Measurements from ENCODE around the gene MMAA. TPM values are rescaled to one million over a fixed set of nuclear protein-coding genes. Genes with fewer than 3 reads are reported as not detected.
A peak's percentile ranks its signal among the peaks of the same experiment; 100 is the strongest.
"Not testable (repeated sequence)": the region's sequence is repeated elsewhere in the genome, so short reads cannot be mapped to it uniquely, and the experiment has no call there.

MMAA gene
- total RNA-seq, result 10 to 100 TPM; 14.3 to 15.7 TPM

- Mint-ChIP-seq H3K4me3 (peak within 1 kb of the TSS; percentile 91), H3K36me3 (peaks cover 13% of the 10 kb centered on the region), H3K27me3 (peaks cover 0 to 3% of the 10 kb centered on the region in 2 donors), H3K9me3 (peaks cover 8% of the 10 kb centered on the region), H3K27ac (peak within 1 kb of the TSS; percentile 88 to 98), H3K4me1 (ENCODE audit: low read depth in 2 of 2) (peaks cover 36 to 47% of the 10 kb centered on the region in 2 donors)
- ATAC-seq, result peak; percentile 96 to 99
- peak; percentile 98 for DNase-seq (ENCODE audit: low spot score)
These were observed at the start of gene MMAA for GRCh38 chr4:145618932-145619638. MMAA (plus strand) TSS chr4:145619385; CDS start chr4:145639140, 19,755 bp downstream.

GRCh38 chr4:145574546-145574945, 44.6 kb upstream of the MMAA start:
- not testable (repeated sequence) for H3K4me1 Mint-ChIP-seq (ENCODE audit: low read depth in 2 of 2); H3K27ac Mint-ChIP-seq; DNase-seq (ENCODE audit: low spot score); H3K36me3 Mint-ChIP-seq; H3K4me3 Mint-ChIP-seq; ATAC-seq
- peaks cover 11% of the 10 kb centered on the region for H3K9me3 Mint-ChIP-seq
- H3K27me3 Mint-ChIP-seq, result peaks cover 31 to 47% of the 10 kb centered on the region in 2 donors

GRCh38 chr4:145580906-145581305, 38.3 kb upstream of the MMAA start:
- H3K4me3 Mint-ChIP-seq, result no peak overlapping the region
- no peak for DNase-seq (ENCODE audit: low spot score)
- peaks cover 4% of the 10 kb centered on the region for H3K36me3 Mint-ChIP-seq
- no peak for ATAC-seq
- peaks cover 11% of the 10 kb centered on the region for H3K9me3 Mint-ChIP-seq
- H3K4me1 Mint-ChIP-seq (ENCODE audit: low read depth in 2 of 2), result no peaks in the 10 kb centered on the region
- no peak overlapping the region for H3K27ac Mint-ChIP-seq
- H3K27me3 Mint-ChIP-seq, result peaks cover 23 to 26% of the 10 kb centered on the region in 2 donors

- peaks cover 19 to 25% of the 10 kb centered on the region in 2 donors for H3K27me3 Mint-ChIP-seq
- H3K27ac Mint-ChIP-seq, result no peak overlapping the region
- H3K4me1 Mint-ChIP-seq (ENCODE audit: low read depth in 2 of 2), result no peaks in the 10 kb centered on the region
- DNase-seq (ENCODE audit: low spot score), result no peak
- H3K9me3 Mint-ChIP-seq, result peaks cover 8% of the 10 kb centered on the region
- no peak for ATAC-seq
- H3K4me3 Mint-ChIP-seq, result no peak overlapping the region
- H3K36me3 Mint-ChIP-seq, result no peaks in the 10 kb centered on the region
These were observed 35.8 kb upstream of the MMAA start for GRCh38 chr4:145583191-145584055.

- peaks cover 13 to 28% of the 10 kb centered on the region in 2 donors for H3K27me3 Mint-ChIP-seq
- H3K4me3 Mint-ChIP-seq, result no peak overlapping the region
- H3K9me3 Mint-ChIP-seq, result no peaks in the 10 kb centered on the region
- no peak overlapping the region for H3K27ac Mint-ChIP-seq
- no peak for DNase-seq (ENCODE audit: low spot score)
- no peaks in the 10 kb centered on the region for H3K4me1 Mint-ChIP-seq (ENCODE audit: low read depth in 2 of 2)
- H3K36me3 Mint-ChIP-seq, result no peaks in the 10 kb centered on the region
- no peak for ATAC-seq
These were observed 32.0 kb upstream of the MMAA start for GRCh38 chr4:145587088-145587754.

GRCh38 chr4:145589381-145589780, 29.8 kb upstream of the MMAA start:
- not testable (repeated sequence) for H3K36me3 Mint-ChIP-seq

GRCh38 chr4:145589916-145590702, 29.1 kb upstream of the MMAA start:
- no peak overlapping the region for H3K27ac Mint-ChIP-seq
- no peaks in the 10 kb centered on the region for H3K9me3 Mint-ChIP-seq
- no peaks in the 10 kb centered on the region for H3K4me1 Mint-ChIP-seq (ENCODE audit: low read depth in 2 of 2)
- DNase-seq (ENCODE audit: low spot score), result no peak
- H3K36me3 Mint-ChIP-seq, result no peaks in the 10 kb centered on the region
- no peak overlapping the region for H3K4me3 Mint-ChIP-seq
- ATAC-seq, result no peak
- peaks cover 21 to 47% of the 10 kb centered on the region in 2 donors for H3K27me3 Mint-ChIP-seq

More at GRCh38 chr4:145589381-145589780, 29.8 kb upstream of the MMAA start:
- not testable (repeated sequence) for H3K27ac Mint-ChIP-seq; ATAC-seq; DNase-seq (ENCODE audit: low spot score); H3K4me3 Mint-ChIP-seq; H3K4me1 Mint-ChIP-seq (ENCODE audit: low read depth in 2 of 2); H3K9me3 Mint-ChIP-seq
- peaks cover 18 to 44% of the 10 kb centered on the region in 2 donors for H3K27me3 Mint-ChIP-seq

GRCh38 chr4:145602129-145602760, 16.9 kb upstream of the MMAA start:
- DNase-seq (ENCODE audit: low spot score) (no peak), ATAC-seq (no peak)
- Mint-ChIP-seq H3K9me3 (peaks cover 3% of the 10 kb centered on the region), H3K4me3 (no peak overlapping the region), H3K27me3 (peaks cover 12 to 35% of the 10 kb centered on the region in 2 donors), H3K4me1 (ENCODE audit: low read depth in 2 of 2) (no peaks in the 10 kb centered on the region), H3K36me3 (peaks cover 10% of the 10 kb centered on the region), H3K27ac (no peak overlapping the region)

GRCh38 chr4:145605941-145606340, 13.2 kb upstream of the MMAA start:
- no peak overlapping the region for H3K27ac Mint-ChIP-seq
- no peak overlapping the region for H3K4me3 Mint-ChIP-seq
- ATAC-seq (no peak), DNase-seq (ENCODE audit: low spot score) (no peak)
- H3K36me3 Mint-ChIP-seq, result peaks cover 10% of the 10 kb centered on the region
- peaks cover 3% of the 10 kb centered on the region for H3K9me3 Mint-ChIP-seq
- H3K4me1 Mint-ChIP-seq (ENCODE audit: low read depth in 2 of 2), result no peaks in the 10 kb centered on the region
- H3K27me3 Mint-ChIP-seq, result peaks cover 10 to 28% of the 10 kb centered on the region in 2 donors

GRCh38 chr4:145609481-145610427, 9.4 kb upstream of the MMAA start:
- Mint-ChIP-seq H3K9me3 (peaks cover 3% of the 10 kb centered on the region), H3K27me3 (peaks cover 7 to 15% of the 10 kb centered on the region in 2 donors), H3K36me3 (peaks cover 10% of the 10 kb centered on the region), H3K4me3 (no peak overlapping the region), H3K4me1 (ENCODE audit: low read depth in 2 of 2) (peaks cover 0 to 3% of the 10 kb centered on the region in 2 donors), H3K27ac (no peak overlapping the region)
- no peak for DNase-seq (ENCODE audit: low spot score)
- ATAC-seq, result no peak

GRCh38 chr4:145613566-145614232, 5.5 kb upstream of the MMAA start:
- no peak for ATAC-seq
- H3K4me1 Mint-ChIP-seq (ENCODE audit: low read depth in 2 of 2), result peaks cover 9 to 11% of the 10 kb centered on the region in 2 donors
- no peaks in the 10 kb centered on the region for H3K36me3 Mint-ChIP-seq
- H3K4me3 Mint-ChIP-seq, result no peak overlapping the region
- H3K27me3 Mint-ChIP-seq, result peaks cover 0 to 10% of the 10 kb centered on the region in 2 donors
- no peak for DNase-seq (ENCODE audit: low spot score)
- no peaks in the 10 kb centered on the region for H3K9me3 Mint-ChIP-seq
- no peak overlapping the region for H3K27ac Mint-ChIP-seq

Measured in natural killer cell treated with Interleukin-12 subunit alpha and Interleukin-12 subunit beta and Interleukin-15 and Interleukin-18, amount 100 ng/mL, for 72 hours (primary cell).